Peyer's patch (tissue), 4 donors: ENCODE measurements around the gene SCGB3A1. TPM values are rescaled to one million over a fixed set of nuclear protein-coding genes. Genes with fewer than 3 reads are reported as not detected.

Experiments
- DNase-seq, 3 donors: peaks; one replicate each; pipeline ENCODE4 v3.0.0-alpha.2; 2017 to 2019
- H3K27ac ChIP-seq, 4 donors: fragments of 200-600 bp; sonication (generic); one replicate each; pipeline ENCODE4 v1.5.1; 2016 to 2019
- H3K27me3 ChIP-seq, 2 donors: fragments of 200-600 bp; sonication (generic); one replicate each; pipeline ENCODE4 v1.5.1; 2019
- H3K36me3 ChIP-seq, 3 donors: fragments of 200-600 bp; sonication (generic); one replicate each; pipeline ENCODE4 v1.5.1; 2016 to 2019
- H3K4me1 ChIP-seq, 4 donors: fragments of 200-600 bp; sonication (generic); one replicate each; pipeline ENCODE4 v1.5.1; 2016 to 2019
- H3K4me3 ChIP-seq, 4 donors: fragments of 200-600 bp; sonication (generic); 1 replicate in 3 of 4; 2 replicates in 1 of 4; pipeline ENCODE4 v1.5.1; 2016 to 2019; ENCODE audit warnings: mild to moderate bottlenecking in 1 of 4
- H3K9me3 ChIP-seq, 4 donors: fragments of 200-600 bp; sonication (generic); one replicate each; pipeline ENCODE4 v1.5.1; 2016 to 2019; ENCODE audit warnings: mild to moderate bottlenecking in 1 of 4
- CTCF ChIP-seq, 6 experiments: fragments of 450-650 bp in 4 of 6; fragments of 200-600 bp in 2 of 6; sonication (generic) in 1 of 6; IDR thresholded peaks; one replicate each; pipeline ENCODE4 v1.5.1; 2017 to 2019; ENCODE audit warnings: antibody characterized with exemption in 6 of 6, mild to moderate bottlenecking in 3 of 6, moderate library complexity in 1 of 6
- POLR2A ChIP-seq, 2 donors: fragments of 450-650 bp; IDR thresholded peaks; one replicate each; pipeline ENCODE4 v1.5.1; 2017; ENCODE audit warnings: antibody characterized with exemption in 2 of 2, mild to moderate bottlenecking in 2 of 2, moderate library complexity in 2 of 2
- total RNA-seq, 4 donors: library from RNA; depleted of rRNA; stranded (reverse); fragments of >200 nt; gene quantifications; one replicate each; pipeline ENCODE4 v1.1.0, GENCODE V29; 2016

SCGB3A1 gene
- total RNA-seq, 4 donors from 2014 or later: not detected

- Histone ChIP-seq H3K4me3 (no peak overlapping the region), H3K4me1 (peaks cover 0 to 3% (median 0%) of the 10 kb centered on the region in 4 donors), H3K27me3 (no peaks in the 10 kb centered on the region), H3K27ac (peak overlapping the region in 2 of 4 donors; percentile 48 to 66), H3K36me3 (peaks cover 0 to 14% (median 0%) of the 10 kb centered on the region in 3 donors), H3K9me3 (no peaks in the 10 kb centered on the region)
- no peak for TF ChIP-seq CTCF (IDR thresholded peaks at IDR 0.05)
- no peak for TF ChIP-seq POLR2A (IDR thresholded peaks at IDR 0.05)
- DNase-seq: no peak
These were observed 42.7 kb downstream of the SCGB3A1 start for GRCh38 chr5:180548563-180548962.

GRCh38 chr5:180545248-180545647, 46.1 kb downstream of the SCGB3A1 start:
- no peaks in the 10 kb centered on the region for H3K27me3 ChIP-seq
- no peak for DNase-seq
- H3K27ac ChIP-seq: no peak overlapping the region
- TF ChIP-seq POLR2A (IDR thresholded peaks at IDR 0.05) (no peak), CTCF (IDR thresholded peaks at IDR 0.05) (no peak)
- H3K36me3 ChIP-seq: peaks cover 0 to 19% (median 0%) of the 10 kb centered on the region in 3 donors
- H3K4me1 ChIP-seq: peaks cover 0 to 3% (median 0%) of the 10 kb centered on the region in 4 donors
- H3K9me3 ChIP-seq: no peaks in the 10 kb centered on the region
- no peak overlapping the region for H3K4me3 ChIP-seq

GRCh38 chr5:180541710-180542109, 49.6 kb downstream of the SCGB3A1 start:
- no peak for DNase-seq
- no peaks in the 10 kb centered on the region for H3K27me3 ChIP-seq
- H3K36me3 ChIP-seq: peaks cover 0 to 16% (median 0%) of the 10 kb centered on the region in 3 donors
- no peaks in the 10 kb centered on the region for H3K9me3 ChIP-seq
- H3K4me3 ChIP-seq: no peak overlapping the region
- no peak overlapping the region for H3K27ac ChIP-seq
- TF ChIP-seq CTCF (IDR thresholded peaks at IDR 0.05): no peak
- no peak for TF ChIP-seq POLR2A (IDR thresholded peaks at IDR 0.05)
- no peaks in the 10 kb centered on the region for H3K4me1 ChIP-seq

Other genes with a start within 250 kb of the SCGB3A1 start
- gene GFPT2, start 238.2 kb downstream of the SCGB3A1 start, total RNA-seq: 10 to 100 TPM in 2 of 4 donors, 1 to 10 TPM in 2; 4.9 to 86.6 (median 13.1) TPM
- gene CNOT6, start 97.1 kb downstream of the SCGB3A1 start, total RNA-seq: 10 to 100 TPM; 11.2 to 26.8 (median 15.5) TPM
- gene FLT4, start 58.1 kb upstream of the SCGB3A1 start, total RNA-seq: 10 to 100 TPM in 1 of 4 donors, 1 to 10 TPM in 3; 3.9 to 17.3 (median 6.1) TPM
- gene OR2Y1, start 148.6 kb upstream of the SCGB3A1 start, total RNA-seq: not detected
- 100 to 1,000 TPM; 102 to 155 (median 144) TPM for gene MGAT1, start 211.3 kb upstream of the SCGB3A1 start, total RNA-seq